ENCODE data around the gene ELMO1. TPM values are rescaled to one million over a fixed set of nuclear protein-coding genes. Genes with fewer than 3 reads are reported as not detected.

ELMO1 gene
- total and polyA plus RNA-seq, 4 donors = 10.1 to 183 (median 34.4) TPM

- WGBS, 2 donors = 96 to 98% methylated on average over 2 of the region's 2 CpGs
- no peak overlapping the region for H3K4me3 ChIP-seq
- H3K27ac ChIP-seq (ENCODE audit: low read depth in 1 of 2, low read length in 1 of 2) = no peak overlapping the region
- H3K9me3 ChIP-seq (ENCODE audit: control insufficient read depth in 4 of 4, insufficient read depth in 3 of 4, low read length in 3 of 4) = peaks cover 0 to 4% (median 0%) of the 10 kb centered on the region in 4 donors
- TF ChIP-seq CTCF (IDR thresholded peaks at IDR 0.05; ENCODE audit: control extremely low read depth, extremely low read depth) = no peak
- H3K9ac ChIP-seq (ENCODE audit: insufficient read depth in 1 of 2, low read length in 2 of 2) = no peak overlapping the region
- H3K36me3 ChIP-seq (ENCODE audit: control insufficient read depth in 4 of 4, insufficient read depth in 4 of 4, low read length in 4 of 4) = peaks cover 0 to 24% (median 5%) of the 10 kb centered on the region in 4 donors
- ATAC-seq (ENCODE audit: insufficient read depth, low FRiP score) (no peak), DNase-seq (no peak)
- no peaks in the 10 kb centered on the region for H3K27me3 ChIP-seq (ENCODE audit: control insufficient read depth in 3 of 3, insufficient read depth in 3 of 3, low read length in 2 of 3)
- H3K4me1 ChIP-seq (ENCODE audit: control insufficient read depth in 5 of 5, insufficient read depth in 5 of 5, low read length in 5 of 5) = peaks cover 0 to 3% (median 0%) of the 10 kb centered on the region in 5 donors
Measured at GRCh38 chr7:36878288-36878687, 570.4 kb downstream of the ELMO1 start.

- peaks cover 0 to 2% (median 0%) of the 10 kb centered on the region in 4 donors for H3K9me3 ChIP-seq (ENCODE audit: control insufficient read depth in 4 of 4, insufficient read depth in 3 of 4, low read length in 3 of 4)
- H3K9ac ChIP-seq (ENCODE audit: insufficient read depth in 1 of 2, low read length in 2 of 2) = no peak overlapping the region
- H3K27ac ChIP-seq (ENCODE audit: low read depth in 1 of 2, low read length in 1 of 2) = no peak overlapping the region
- H3K4me1 ChIP-seq (ENCODE audit: control insufficient read depth in 5 of 5, insufficient read depth in 5 of 5, low read length in 5 of 5) = no peaks in the 10 kb centered on the region
- WGBS, 2 donors = 65 to 85% methylated on average over 2 of the region's 2 CpGs
- DNase-seq (no peak), ATAC-seq (ENCODE audit: insufficient read depth, low FRiP score) (no peak)
- H3K27me3 ChIP-seq (ENCODE audit: control insufficient read depth in 3 of 3, insufficient read depth in 3 of 3, low read length in 2 of 3) = no peaks in the 10 kb centered on the region
- TF ChIP-seq CTCF (IDR thresholded peaks at IDR 0.05; ENCODE audit: control extremely low read depth, extremely low read depth) = no peak
- peaks cover 0 to 28% (median 11%) of the 10 kb centered on the region in 4 donors for H3K36me3 ChIP-seq (ENCODE audit: control insufficient read depth in 4 of 4, insufficient read depth in 4 of 4, low read length in 4 of 4)
- no peak overlapping the region for H3K4me3 ChIP-seq
Measured at GRCh38 chr7:36875794-36876193, 572.9 kb downstream of the ELMO1 start.

- peaks cover 4 to 37% (median 11%) of the 10 kb centered on the region in 4 donors for H3K36me3 ChIP-seq (ENCODE audit: control insufficient read depth in 4 of 4, insufficient read depth in 4 of 4, low read length in 4 of 4)
- DNase-seq (no peak), ATAC-seq (ENCODE audit: insufficient read depth, low FRiP score) (no peak)
Measured at GRCh38 chr7:36874041-36874440, 574.6 kb downstream of the ELMO1 start.

More at GRCh38 chr7:36874041-36874440, 574.6 kb downstream of the ELMO1 start:
- Histone ChIP-seq H3K9me3 (ENCODE audit: control insufficient read depth in 4 of 4, insufficient read depth in 3 of 4, low read length in 3 of 4) (peaks cover 0 to 2% (median 0%) of the 10 kb centered on the region in 4 donors), H3K27ac (ENCODE audit: low read depth in 1 of 2, low read length in 1 of 2) (no peak overlapping the region), H3K9ac (ENCODE audit: insufficient read depth in 1 of 2, low read length in 2 of 2) (no peak overlapping the region), H3K27me3 (ENCODE audit: control insufficient read depth in 3 of 3, insufficient read depth in 3 of 3, low read length in 2 of 3) (no peaks in the 10 kb centered on the region), H3K4me1 (ENCODE audit: control insufficient read depth in 5 of 5, insufficient read depth in 5 of 5, low read length in 5 of 5) (no peaks in the 10 kb centered on the region), H3K4me3 (no peak overlapping the region)
- WGBS, 2 donors = 99 to 100% methylated on average over 2 of the region's 2 CpGs
- no peak for TF ChIP-seq CTCF (IDR thresholded peaks at IDR 0.05; ENCODE audit: control extremely low read depth, extremely low read depth)

Measured in lung (tissue), 12 donors.